ENCODE data around the gene MLPH.

GRCh38 chr2:237480556-237480955, 6.5 kb upstream of the MLPH start:
- TF ChIP-seq, protein P1, sequence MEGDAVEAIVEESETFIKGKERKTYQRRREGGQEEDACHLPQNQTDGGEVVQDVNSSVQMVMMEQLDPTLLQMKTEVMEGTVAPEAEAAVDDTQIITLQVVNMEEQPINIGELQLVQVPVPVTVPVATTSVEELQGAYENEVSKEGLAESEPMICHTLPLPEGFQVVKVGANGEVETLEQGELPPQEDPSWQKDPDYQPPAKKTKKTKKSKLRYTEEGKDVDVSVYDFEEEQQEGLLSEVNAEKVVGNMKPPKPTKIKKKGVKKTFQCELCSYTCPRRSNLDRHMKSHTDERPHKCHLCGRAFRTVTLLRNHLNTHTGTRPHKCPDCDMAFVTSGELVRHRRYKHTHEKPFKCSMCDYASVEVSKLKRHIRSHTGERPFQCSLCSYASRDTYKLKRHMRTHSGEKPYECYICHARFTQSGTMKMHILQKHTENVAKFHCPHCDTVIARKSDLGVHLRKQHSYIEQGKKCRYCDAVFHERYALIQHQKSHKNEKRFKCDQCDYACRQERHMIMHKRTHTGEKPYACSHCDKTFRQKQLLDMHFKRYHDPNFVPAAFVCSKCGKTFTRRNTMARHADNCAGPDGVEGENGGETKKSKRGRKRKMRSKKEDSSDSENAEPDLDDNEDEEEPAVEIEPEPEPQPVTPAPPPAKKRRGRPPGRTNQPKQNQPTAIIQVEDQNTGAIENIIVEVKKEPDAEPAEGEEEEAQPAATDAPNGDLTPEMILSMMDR (IDR thresholded peaks at IDR 0.05): no peak
- TF ChIP-seq POLR2A (IDR thresholded peaks at IDR 0.05): no peak

Measured in lower leg skin (tissue), 3 donors.